WTC11 (cell line): ENCODE measurements around the gene FBXW9. TPM values are rescaled to one million over a fixed set of nuclear protein-coding genes. Genes with fewer than 3 reads are reported as not detected.

Source experiments
- ARID4B ChIP-seq: sonication (generic); formaldehyde crosslinking; IDR thresholded peaks from 2 replicates; pipeline ENCODE4 v1.8.0; 2023; ENCODE audit warnings: missing genetic modification reagents, mild to moderate bottlenecking, borderline replicate concordance
- ATF2 ChIP-seq: sonication (generic); formaldehyde crosslinking; IDR thresholded peaks from 2 replicates; pipeline ENCODE4 v1.8.1; 2022; ENCODE audit warnings: low read depth, missing genetic modification reagents, borderline replicate concordance
- ATF6 ChIP-seq: sonication (generic); formaldehyde crosslinking; IDR thresholded peaks from 2 replicates; pipeline ENCODE4 v1.8.1; 2023; ENCODE audit warnings: mild to moderate bottlenecking, missing genetic modification reagents
- CREM ChIP-seq: sonication (generic); formaldehyde crosslinking; IDR thresholded peaks from 2 replicates; pipeline ENCODE4 v1.8.1; 2022; ENCODE audit warnings: mild to moderate bottlenecking, missing genetic modification reagents, moderate library complexity
- ERG ChIP-seq: fragments of 250-450 bp; sonication (Bioruptor Pico); IDR thresholded peaks from 2 replicates; pipeline ENCODE4 v1.8.0; 2021; ENCODE audit warnings: mild to moderate bottlenecking
- FOXK1 ChIP-seq: sonication (generic); formaldehyde crosslinking; IDR thresholded peaks from 2 replicates; pipeline ENCODE4 v1.8.0; 2022; ENCODE audit warnings: mild to moderate bottlenecking, moderate library complexity, missing genetic modification reagents
- MXD4 ChIP-seq: fragments of 250-450 bp; sonication (Bioruptor Pico); IDR thresholded peaks from 2 replicates; pipeline ENCODE4 v1.8.0; 2021; ENCODE audit warnings: mild to moderate bottlenecking, moderate library complexity, borderline replicate concordance
- NFATC4 ChIP-seq: fragments of 250-450 bp; sonication (Bioruptor Pico); IDR thresholded peaks from 2 replicates; pipeline ENCODE4 v1.9.0; 2021; ENCODE audit warnings: mild to moderate bottlenecking
- NR3C1 ChIP-seq: sonication (generic); formaldehyde crosslinking; conservative IDR thresholded peaks from 2 replicates; pipeline ENCODE4 v1.8.1; 2023; ENCODE audit warnings: low read depth, mild to moderate bottlenecking, missing genetic modification reagents
- RELA ChIP-seq: sonication (generic); formaldehyde crosslinking; IDR thresholded peaks from 2 replicates; pipeline ENCODE4 v1.8.1; 2022; ENCODE audit warnings: missing genetic modification reagents, mild to moderate bottlenecking, borderline replicate concordance
- USF1 ChIP-seq: sonication (generic); formaldehyde crosslinking; IDR thresholded peaks from 2 replicates; pipeline ENCODE4 v1.8.0; 2022; ENCODE audit warnings: mild to moderate bottlenecking, missing genetic modification reagents
- ZNF121 ChIP-seq: sonication (generic); formaldehyde crosslinking; IDR thresholded peaks from 2 replicates; pipeline ENCODE4 v1.8.0; 2023; ENCODE audit warnings: missing genetic modification reagents
- ZNF423 ChIP-seq: fragments of 250-450 bp; sonication (Bioruptor Pico); IDR thresholded peaks from 2 replicates; pipeline ENCODE4 v2.1.2; 2022; ENCODE audit warnings: mild to moderate bottlenecking, moderate library complexity
- ZNF425 ChIP-seq: fragments of 250-450 bp; sonication (Bioruptor Pico); conservative IDR thresholded peaks from 2 replicates; pipeline ENCODE4 v1.9.0; 2021; ENCODE audit warnings: mild to moderate bottlenecking
- total RNA-seq: library from RNA; stranded (reverse); gene quantifications from 3 replicates; pipeline ENCODE4 v1.2.3, GENCODE V29; 2021

FBXW9 gene
- total RNA-seq, 1 experiment from 2014 or later: 15.2 TPM

- TF ChIP-seq ARID4B (CRISPR knock-in tag) (peak; percentile 57; the same call in 1 of the 2 replicates), ATF6 (no peak), NR3C1 (CRISPR knock-in tag) (no peak), USF1 (CRISPR knock-in tag) (peak; percentile 19; the same call in 1 of the 2 replicates), ZNF423 (CRISPR knock-in tag) (no peak), CREM (CRISPR knock-in tag) (peak; percentile 85), MXD4 (CRISPR knock-in tag) (no peak), FOXK1 (CRISPR knock-in tag) (peak; percentile 80), NFATC4 (CRISPR knock-in tag) (0 out of 2 replicates have a peak, but pooled peaks have one; percentile 57), RELA (CRISPR knock-in tag) (peak; percentile 60; the same call in 1 of the 2 replicates), ERG (no peak), ZNF425 (CRISPR knock-in tag) (no peak), ZNF121 (CRISPR knock-in tag) (no peak), ATF2 (CRISPR knock-in tag) (0 out of 2 replicates have a peak, but pooled peaks have one; percentile 11)
Measured at GRCh38 chr19:12669270-12670158, 26.9 kb downstream of the FBXW9 start (continued).
